Measurements from ENCODE around the gene ADGRG2.
A peak's percentile ranks its signal among the peaks of the same experiment; 100 is the strongest.
"Not testable (repeated sequence)": the region's sequence is repeated elsewhere in the genome, so short reads cannot be mapped to it uniquely, and the experiment has no call there.

Gene ADGRG2

GRCh38 chrX:18995221-18995620 is 127.0 kb downstream of the ADGRG2 start:
- DNase-seq = no peak

DNA sequence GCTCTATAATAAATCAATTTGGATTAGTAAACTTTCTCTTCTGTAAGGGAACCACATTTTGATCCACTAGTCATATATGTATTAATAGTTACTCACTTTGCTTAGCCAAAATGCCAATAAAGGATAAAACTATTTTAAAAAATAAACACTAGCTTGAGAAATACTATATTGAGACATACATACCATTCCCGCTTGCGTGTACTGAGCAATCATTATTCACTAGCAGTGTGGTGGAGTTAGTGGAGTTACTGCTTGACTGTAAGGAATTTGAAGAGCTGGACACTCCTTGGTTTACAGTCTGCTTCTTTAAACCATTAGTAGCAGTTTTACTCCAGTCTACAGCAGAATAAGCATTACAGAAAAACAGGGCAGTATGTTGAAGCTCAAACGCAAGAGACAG is 127.6 kb downstream of the ADGRG2 start:
- DNase-seq = no peak

DNA sequence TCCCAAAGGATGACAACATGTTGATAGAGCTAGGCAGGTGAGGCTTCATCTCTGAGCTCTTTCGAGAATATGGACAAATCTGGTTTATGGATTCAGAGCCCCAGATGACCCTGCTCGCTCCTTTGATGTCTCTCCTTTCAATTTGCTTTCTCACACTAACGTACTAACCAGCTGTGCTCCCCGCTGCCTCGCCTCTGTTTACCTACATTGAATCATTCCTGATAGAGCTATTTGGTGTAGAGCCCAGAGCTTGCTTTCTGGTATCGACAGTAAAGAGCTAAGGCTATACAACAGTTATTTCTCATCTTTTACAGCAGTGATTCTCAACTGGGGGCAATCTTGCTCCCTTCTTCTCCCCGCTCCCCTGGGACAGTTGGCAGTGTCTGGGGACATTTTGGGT is 129.4 kb downstream of the ADGRG2 start:
- DNase-seq = no peak

GRCh38 chrX:18985186-18985435 is 137.2 kb downstream of the ADGRG2 start:
- DNase-seq = peak; percentile 5

DNA sequence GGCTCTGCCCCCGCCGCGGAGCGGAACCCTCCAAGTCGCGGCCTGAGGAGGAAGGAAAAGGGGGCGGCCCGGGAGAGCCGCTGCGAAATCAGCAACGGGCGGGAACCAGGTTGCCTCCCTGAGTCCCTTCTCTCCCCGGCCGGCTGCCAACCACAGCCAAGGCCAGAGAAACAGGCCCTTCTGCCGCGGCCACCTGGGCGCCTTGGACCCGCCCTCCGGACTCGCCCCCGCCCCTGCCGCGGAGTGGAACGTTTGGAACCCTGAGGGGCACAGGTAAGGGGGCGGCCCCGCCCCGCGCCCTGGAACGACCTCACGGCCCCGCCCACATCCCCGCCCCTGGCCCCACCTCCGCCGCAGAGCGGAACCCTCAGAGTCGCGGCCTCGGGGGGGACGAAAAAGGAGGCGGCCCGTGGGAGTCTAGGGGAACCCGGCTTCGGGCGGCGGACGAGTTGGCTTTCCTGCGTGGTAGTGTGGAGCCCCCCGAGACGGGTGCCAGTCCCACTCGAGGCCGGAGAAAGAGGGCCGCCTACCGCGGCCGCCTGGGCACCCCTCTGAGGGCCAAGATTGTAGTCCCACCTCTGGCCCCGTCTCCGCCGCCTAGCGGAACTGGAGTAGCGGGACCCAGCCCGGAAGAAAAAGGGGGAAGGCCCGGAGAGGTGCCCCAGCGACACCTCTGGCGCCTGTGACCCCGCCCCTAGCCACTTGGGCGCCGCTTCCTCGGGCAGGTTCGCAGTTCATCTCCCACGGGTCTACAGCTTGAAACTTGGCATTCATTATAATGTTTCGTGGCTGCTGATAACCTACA is 137.7 kb downstream of the ADGRG2 start:
- peak; percentile 78 for DNase-seq

- peak; percentile 60 for DNase-seq
These were observed 138.4 kb downstream of the ADGRG2 start, which contains the start of gene PHKA2 for GRCh38 chrX:18983666-18984380. Gene PHKA2 (minus strand): TSS chrX:18984114. CDS start chrX:18983932, 182 bp downstream.

GRCh38 chrX:18981124-18981807 is 141.0 kb downstream of the ADGRG2 start:
- no peak for DNase-seq

DNA sequence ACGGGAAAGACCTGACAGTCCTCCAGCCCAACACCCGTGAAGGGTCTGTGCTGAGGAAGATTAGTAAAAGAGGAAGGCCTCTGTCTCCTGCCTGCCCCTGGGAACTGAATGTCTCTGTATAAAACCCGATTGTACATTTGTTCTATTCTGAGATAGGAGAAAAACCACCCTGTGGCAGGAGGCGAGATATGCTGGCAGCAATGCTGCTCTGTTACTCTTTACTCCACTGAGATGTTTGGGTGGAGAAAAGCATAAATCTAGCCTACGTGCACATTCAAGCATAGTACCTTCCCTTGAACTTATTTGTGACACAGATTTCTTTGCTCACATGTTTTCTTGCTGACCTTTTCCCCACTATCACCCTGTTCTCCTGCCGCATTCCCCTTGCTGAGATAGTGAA is 142.0 kb downstream of the ADGRG2 start:
- DNase-seq = not testable (repeated sequence)

- DNase-seq = no peak
These were observed 147.3 kb downstream of the ADGRG2 start for GRCh38 chrX:18974993-18975392.

- DNase-seq = no peak
These were observed 148.6 kb downstream of the ADGRG2 start for GRCh38 chrX:18973527-18974192.

- DNase-seq = no peak
These were observed 150.8 kb downstream of the ADGRG2 start for GRCh38 chrX:18971506-18971905.

DNA sequence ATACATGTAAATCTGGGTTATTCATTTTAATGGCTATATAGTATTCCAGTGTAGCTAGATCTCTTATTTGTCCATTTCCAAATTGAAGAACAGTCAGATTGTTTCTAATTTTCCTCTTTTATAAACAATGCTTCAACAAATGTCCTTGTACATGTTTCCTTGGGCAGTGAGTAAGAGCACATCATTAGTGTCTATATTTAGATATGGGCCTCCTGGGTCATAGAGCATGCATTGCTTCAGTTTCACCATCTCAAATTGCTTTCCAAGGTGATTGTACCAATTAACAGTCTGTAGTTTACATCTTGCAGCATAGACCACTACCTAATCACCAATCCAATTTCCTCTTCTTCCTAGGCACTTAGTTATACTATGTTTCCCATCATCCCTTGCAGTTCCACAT is 151.8 kb downstream of the ADGRG2 start:
- DNase-seq = no peak

DNA sequence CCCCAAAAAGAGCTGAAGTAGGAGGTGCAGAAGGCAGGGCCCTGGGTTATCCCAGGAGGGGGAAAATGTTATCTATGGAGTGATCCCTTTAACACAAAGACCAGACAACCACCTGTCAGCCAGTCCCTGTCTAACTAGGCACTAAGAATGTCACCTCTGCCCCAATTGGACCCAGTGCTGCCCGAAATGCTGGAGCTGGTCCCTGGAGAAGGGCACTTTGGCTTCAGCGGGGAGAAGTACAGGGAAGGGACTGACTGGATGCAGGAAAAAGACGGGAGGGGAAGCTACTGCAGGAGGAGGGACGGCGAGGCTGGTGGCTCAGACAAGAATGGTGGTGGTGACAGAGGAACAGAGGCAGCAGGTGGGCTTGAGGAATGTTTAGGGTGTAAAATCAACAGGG is 155.6 kb downstream of the ADGRG2 start:
- no peak for DNase-seq

GRCh38 chrX:18964901-18965300 is 157.4 kb downstream of the ADGRG2 start:
- no peak for DNase-seq

DNA sequence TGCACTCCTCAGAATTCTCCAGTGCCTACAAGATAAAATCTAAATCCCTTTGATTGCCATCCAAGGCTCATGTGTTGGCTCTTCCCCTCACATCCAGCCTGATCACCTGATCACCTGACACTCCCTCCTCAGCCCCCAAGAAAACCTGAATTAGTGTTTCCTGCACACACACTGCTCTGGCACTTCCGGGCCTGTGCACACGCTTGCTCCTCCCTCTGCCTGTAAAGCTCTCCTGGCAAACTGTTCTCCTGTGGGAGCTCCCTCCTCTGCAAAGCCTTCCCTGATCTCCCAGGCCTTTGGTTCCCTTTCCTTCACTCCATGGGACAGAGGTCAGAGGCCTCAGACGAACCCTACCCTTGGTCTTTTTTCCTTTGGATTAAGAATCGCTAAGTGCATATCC is 158.2 kb downstream of the ADGRG2 start:
- DNase-seq = no peak

DNA sequence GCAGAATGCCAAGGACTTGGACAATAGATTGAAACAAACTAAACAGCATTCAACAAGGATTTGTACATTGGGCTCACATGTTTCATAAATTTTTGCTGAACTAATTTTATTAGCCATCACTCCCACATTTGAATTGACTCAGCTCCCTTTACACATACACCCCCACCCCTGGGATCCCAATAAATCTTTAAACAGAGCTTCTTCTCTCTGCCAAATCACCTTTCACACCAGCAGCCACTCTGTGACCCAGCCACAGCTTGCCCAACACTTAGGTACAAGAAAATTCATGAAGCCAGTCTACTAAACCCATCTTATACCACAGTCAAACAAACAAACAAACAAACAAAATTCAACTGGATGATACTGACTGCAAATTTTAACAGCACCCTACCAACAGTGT is 159.9 kb downstream of the ADGRG2 start:
- no peak for DNase-seq

DNA sequence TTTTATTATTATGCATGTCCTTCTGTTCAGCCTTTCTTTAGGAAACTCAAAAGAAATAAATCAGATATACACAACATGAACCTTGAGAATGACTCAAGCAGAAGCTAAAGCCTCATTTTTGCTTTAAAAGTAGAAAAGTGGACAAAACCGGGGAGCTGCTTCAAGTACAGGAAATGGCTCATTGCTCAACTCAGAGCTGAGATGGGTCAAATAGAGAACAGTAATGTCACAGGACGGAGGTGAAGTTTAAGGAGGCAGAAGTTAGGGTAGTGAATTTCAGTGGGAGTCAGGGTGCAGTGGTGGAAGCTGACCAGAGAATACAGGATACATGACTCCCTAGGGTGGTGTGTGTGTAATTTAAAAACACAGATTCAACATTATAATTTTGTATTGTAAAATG is 160.6 kb downstream of the ADGRG2 start:
- peak; percentile 49 for DNase-seq

- DNase-seq = peak; percentile 50
These were observed 165.8 kb downstream of the ADGRG2 start for GRCh38 chrX:18956303-18957032.

DNA sequence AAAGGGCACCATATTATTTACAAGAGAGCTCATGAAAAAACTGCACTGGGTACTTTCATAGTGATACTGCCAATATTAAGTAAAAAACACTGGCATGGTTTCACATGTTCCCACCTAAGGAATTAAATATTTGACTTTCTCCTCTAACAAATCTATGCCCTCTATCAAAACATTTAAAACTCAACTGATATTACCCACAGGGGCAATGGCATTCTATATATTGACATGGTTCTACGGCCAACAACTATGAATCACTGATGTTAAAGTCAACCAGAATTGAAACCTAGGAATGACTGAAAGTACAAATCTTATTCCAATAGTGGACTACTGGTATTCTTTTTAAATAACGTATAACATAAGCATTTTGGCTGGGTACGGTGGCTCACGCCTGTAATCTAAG is 166.6 kb downstream of the ADGRG2 start:
- no peak for DNase-seq

DNA sequence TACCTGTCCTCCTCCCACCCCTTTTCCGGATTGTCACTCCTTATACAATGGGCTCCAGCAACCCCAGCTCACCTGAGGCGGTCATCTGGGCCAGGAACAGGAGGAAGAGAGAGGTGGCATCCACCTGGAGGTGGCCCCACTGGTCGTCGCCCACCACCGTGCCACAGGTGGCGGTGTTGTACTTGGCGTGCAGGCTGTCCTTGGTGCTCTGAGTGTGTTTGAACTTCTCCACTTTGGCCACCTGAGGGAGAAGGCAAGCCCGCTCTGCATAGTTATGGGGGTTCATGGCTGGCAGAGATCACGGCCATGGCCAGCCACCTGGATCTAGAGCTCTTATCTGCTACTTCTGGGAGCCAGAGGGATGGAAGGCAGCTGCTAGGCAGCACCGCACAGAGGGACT is 171.2 kb downstream of the ADGRG2 start:
- DNase-seq = no peak

- DNase-seq = no peak
These were observed 172.3 kb downstream of the ADGRG2 start for GRCh38 chrX:18949944-18950301.

DNA sequence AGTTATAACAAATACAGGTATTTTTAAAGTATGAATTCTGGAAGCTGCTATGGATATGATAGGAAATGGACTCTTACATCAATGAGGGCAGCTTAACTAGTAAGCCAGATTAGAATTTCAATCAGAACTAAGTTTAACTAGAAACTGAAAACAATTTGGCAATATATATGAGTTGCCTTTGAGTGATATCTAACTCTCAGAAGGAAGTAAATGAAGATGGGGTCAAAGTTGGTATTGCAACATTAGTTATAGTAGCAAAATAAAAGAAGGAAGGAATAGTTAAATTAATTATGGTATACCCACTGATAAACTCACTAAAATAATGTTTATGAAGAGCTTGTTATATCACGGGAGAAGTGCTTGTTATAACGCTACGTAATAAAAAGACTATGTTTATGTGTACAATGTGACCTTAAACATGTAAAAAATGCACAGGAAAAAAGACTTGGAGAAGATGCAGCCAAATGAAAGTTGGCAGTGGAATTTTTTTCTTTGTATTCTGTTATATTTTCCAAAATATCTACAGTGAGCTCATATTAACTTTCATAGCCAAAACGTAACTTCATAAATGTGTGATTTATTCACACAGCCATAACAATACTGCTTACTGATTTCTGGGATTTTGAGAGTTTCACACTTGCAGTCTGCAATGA is 172.9 kb downstream of the ADGRG2 start:
- DNase-seq = no peak

Measured in suppressor macrophage treated with lipopolysaccharide for 4 hours (primary cell).